Measurements from ENCODE around the gene BMPR1B.

The BMPR1B gene

GRCh38 chr4:95095348-95095974 is 337.7 kb downstream of the BMPR1B start:
- H2AFZ ChIP-seq (ENCODE audit: low read length) = no peak overlapping the region
- no peak for DNase-seq (ENCODE audit: low spot score)
- H3K9me3 ChIP-seq (replicated peaks in 1 of 2; ENCODE audit: control insufficient read depth in 2 of 2, insufficient read depth in 1 of 2, low read depth in 1 of 2, low read length in 2 of 2) = peaks cover 0 to 6% of the 10 kb centered on the region in 2 donors
- H3K18ac ChIP-seq (ENCODE audit: low read length) = no peak overlapping the region
- H3K36me3 ChIP-seq (replicated peaks in 1 of 2; ENCODE audit: control insufficient read depth in 2 of 2, insufficient read depth in 2 of 2, low read length in 2 of 2) = peaks cover 0 to 14% of the 10 kb centered on the region in 2 donors
- H4K8ac ChIP-seq (ENCODE audit: low read depth, low read length) = no peak overlapping the region
- no peak overlapping the region for H3K4ac ChIP-seq (ENCODE audit: low read length)
- no peak overlapping the region for H3K9ac ChIP-seq (ENCODE audit: low read depth, low read length, poor library complexity)
- H3K79me1 ChIP-seq (ENCODE audit: low read depth, low read length) = no peaks in the 10 kb centered on the region
- H3K23ac ChIP-seq (ENCODE audit: low read depth, low read length, poor library complexity) = no peak overlapping the region
- H3K27me3 ChIP-seq (ENCODE audit: control insufficient read depth in 3 of 3, insufficient read depth in 3 of 3, low read depth in 1 of 3, low read length in 3 of 3) = no peaks in the 10 kb centered on the region
- H4K91ac ChIP-seq (ENCODE audit: low read depth, low read length, poor library complexity) = no peak overlapping the region
- peaks cover 0 to 23% of the 10 kb centered on the region in 2 donors for H3K4me1 ChIP-seq (ENCODE audit: control insufficient read depth in 2 of 2, insufficient read depth in 1 of 2, low read depth in 1 of 2, low read length in 2 of 2)
- no peak overlapping the region for H2BK5ac ChIP-seq (ENCODE audit: low read length)
- no peak overlapping the region for H2BK120ac ChIP-seq (ENCODE audit: low read depth, low read length)
- H3K14ac ChIP-seq (ENCODE audit: low read length) = no peak overlapping the region
- no peak overlapping the region for H3K4me2 ChIP-seq (ENCODE audit: insufficient read depth, low read length, poor library complexity, severe bottlenecking)
- WGBS, 2 donors (ENCODE audit: extremely low coverage in 2 of 2, insufficient read length in 2 of 2, insufficient replicate concordance in 1 of 2) = no CpG with 5 or more reads among the region's 1 CpG
- H2BK15ac ChIP-seq (ENCODE audit: low read length) = no peak overlapping the region
- no peak overlapping the region for H3K27ac ChIP-seq (replicated peaks; ENCODE audit: low read length)
- no peak overlapping the region for H3K4me3 ChIP-seq (ENCODE audit: low read length in 2 of 2)
- H2AK5ac ChIP-seq (ENCODE audit: low read depth, low read length) = no peak overlapping the region
- H2BK12ac ChIP-seq (ENCODE audit: low read length) = no peak overlapping the region

GRCh38 chr4:95102162-95102790 is 344.5 kb downstream of the BMPR1B start:
- peaks cover 0 to 6% of the 10 kb centered on the region in 2 donors for H3K9me3 ChIP-seq (replicated peaks in 1 of 2; ENCODE audit: control insufficient read depth in 2 of 2, insufficient read depth in 1 of 2, low read depth in 1 of 2, low read length in 2 of 2)
- H3K4ac ChIP-seq (ENCODE audit: low read length) = no peak overlapping the region
- no peaks in the 10 kb centered on the region for H3K27me3 ChIP-seq (ENCODE audit: control insufficient read depth in 3 of 3, insufficient read depth in 3 of 3, low read depth in 1 of 3, low read length in 3 of 3)
- H2BK15ac ChIP-seq (ENCODE audit: low read length) = no peak overlapping the region
- no peak for DNase-seq (ENCODE audit: low spot score)
- no peak overlapping the region for H2BK120ac ChIP-seq (ENCODE audit: low read depth, low read length)
- no peak overlapping the region for H3K14ac ChIP-seq (ENCODE audit: low read length)
- no peak overlapping the region for H2BK12ac ChIP-seq (ENCODE audit: low read length)
- H3K4me1 ChIP-seq (ENCODE audit: control insufficient read depth in 2 of 2, insufficient read depth in 1 of 2, low read depth in 1 of 2, low read length in 2 of 2) = no peaks in the 10 kb centered on the region
- H2AFZ ChIP-seq (ENCODE audit: low read length) = no peak overlapping the region
- H3K36me3 ChIP-seq (replicated peaks in 1 of 2; ENCODE audit: control insufficient read depth in 2 of 2, insufficient read depth in 2 of 2, low read length in 2 of 2) = peaks cover 0 to 64% of the 10 kb centered on the region in 2 donors
- no CpG with 5 or more reads among the region's 3 CpGs for WGBS, 2 donors (ENCODE audit: extremely low coverage in 2 of 2, insufficient read length in 2 of 2, insufficient replicate concordance in 1 of 2)
- H2BK5ac ChIP-seq (ENCODE audit: low read length) = no peak overlapping the region
- H3K18ac ChIP-seq (ENCODE audit: low read length) = no peak overlapping the region
- H3K9ac ChIP-seq (ENCODE audit: low read depth, low read length, poor library complexity) = no peak overlapping the region
- no peak overlapping the region for H3K27ac ChIP-seq (replicated peaks; ENCODE audit: low read length)
- H3K4me3 ChIP-seq (ENCODE audit: low read length in 2 of 2) = no peak overlapping the region
- H3K23ac ChIP-seq (ENCODE audit: low read depth, low read length, poor library complexity) = no peak overlapping the region
- no peak overlapping the region for H4K8ac ChIP-seq (ENCODE audit: low read depth, low read length)
- no peak overlapping the region for H4K91ac ChIP-seq (ENCODE audit: low read depth, low read length, poor library complexity)
- no peaks in the 10 kb centered on the region for H3K79me1 ChIP-seq (ENCODE audit: low read depth, low read length)
- H3K4me2 ChIP-seq (ENCODE audit: insufficient read depth, low read length, poor library complexity, severe bottlenecking) = no peak overlapping the region
- no peak overlapping the region for H2AK5ac ChIP-seq (ENCODE audit: low read depth, low read length)

GRCh38 chr4:95105112-95105511 is 347.4 kb downstream of the BMPR1B start:
- H2BK15ac ChIP-seq (ENCODE audit: low read length) = no peak overlapping the region
- WGBS, 2 donors (ENCODE audit: extremely low coverage in 2 of 2, insufficient read length in 2 of 2, insufficient replicate concordance in 1 of 2) = no CpG with 5 or more reads among the region's 4 CpGs
- H3K79me1 ChIP-seq (ENCODE audit: low read depth, low read length) = no peaks in the 10 kb centered on the region

GRCh38 chr4:95105983-95106382 is 348.2 kb downstream of the BMPR1B start:
- Histone ChIP-seq H3K9ac (ENCODE audit: low read depth, low read length, poor library complexity) (no peak overlapping the region), H3K4ac (ENCODE audit: low read length) (no peak overlapping the region), H2BK15ac (ENCODE audit: low read length) (no peak overlapping the region), H3K4me2 (ENCODE audit: insufficient read depth, low read length, poor library complexity, severe bottlenecking) (no peak overlapping the region), H4K8ac (ENCODE audit: low read depth, low read length) (no peak overlapping the region), H3K9me3 (replicated peaks in 1 of 2; ENCODE audit: control insufficient read depth in 2 of 2, insufficient read depth in 1 of 2, low read depth in 1 of 2, low read length in 2 of 2) (peaks cover 0 to 4% of the 10 kb centered on the region in 2 donors), H3K27me3 (ENCODE audit: control insufficient read depth in 3 of 3, insufficient read depth in 3 of 3, low read depth in 1 of 3, low read length in 3 of 3) (no peaks in the 10 kb centered on the region), H2AFZ (ENCODE audit: low read length) (no peak overlapping the region), H3K18ac (ENCODE audit: low read length) (no peak overlapping the region), H3K36me3 (replicated peaks in 1 of 2; ENCODE audit: control insufficient read depth in 2 of 2, insufficient read depth in 2 of 2, low read length in 2 of 2) (peaks cover 0 to 83% of the 10 kb centered on the region in 2 donors), H3K27ac (replicated peaks; ENCODE audit: low read length) (no peak overlapping the region), H4K91ac (ENCODE audit: low read depth, low read length, poor library complexity) (no peak overlapping the region), H2BK5ac (ENCODE audit: low read length) (no peak overlapping the region), H3K23ac (ENCODE audit: low read depth, low read length, poor library complexity) (no peak overlapping the region), H3K79me1 (ENCODE audit: low read depth, low read length) (no peaks in the 10 kb centered on the region), H2BK120ac (ENCODE audit: low read depth, low read length) (no peak overlapping the region), H3K4me3 (ENCODE audit: low read length in 2 of 2) (no peak overlapping the region), H2BK12ac (ENCODE audit: low read length) (no peak overlapping the region), H2AK5ac (ENCODE audit: low read depth, low read length) (no peak overlapping the region), H3K14ac (ENCODE audit: low read length) (no peak overlapping the region), H3K4me1 (ENCODE audit: control insufficient read depth in 2 of 2, insufficient read depth in 1 of 2, low read depth in 1 of 2, low read length in 2 of 2) (no peaks in the 10 kb centered on the region)
- no peak for DNase-seq (ENCODE audit: low spot score)
- no CpG with 5 or more reads among the region's 2 CpGs for WGBS, 2 donors (ENCODE audit: extremely low coverage in 2 of 2, insufficient read length in 2 of 2, insufficient replicate concordance in 1 of 2)

More at GRCh38 chr4:95105112-95105511, 347.4 kb downstream of the BMPR1B start:
- DNase-seq (ENCODE audit: low spot score) = no peak
- Histone ChIP-seq H3K4me3 (ENCODE audit: low read length in 2 of 2) (no peak overlapping the region), H3K14ac (ENCODE audit: low read length) (no peak overlapping the region), H2BK120ac (ENCODE audit: low read depth, low read length) (no peak overlapping the region), H2AFZ (ENCODE audit: low read length) (no peak overlapping the region), H4K8ac (ENCODE audit: low read depth, low read length) (no peak overlapping the region), H3K9ac (ENCODE audit: low read depth, low read length, poor library complexity) (no peak overlapping the region), H3K23ac (ENCODE audit: low read depth, low read length, poor library complexity) (no peak overlapping the region), H3K4me2 (ENCODE audit: insufficient read depth, low read length, poor library complexity, severe bottlenecking) (no peak overlapping the region), H2BK5ac (ENCODE audit: low read length) (no peak overlapping the region), H2AK5ac (ENCODE audit: low read depth, low read length) (no peak overlapping the region), H3K27me3 (ENCODE audit: control insufficient read depth in 3 of 3, insufficient read depth in 3 of 3, low read depth in 1 of 3, low read length in 3 of 3) (no peaks in the 10 kb centered on the region), H3K4ac (ENCODE audit: low read length) (no peak overlapping the region), H2BK12ac (ENCODE audit: low read length) (no peak overlapping the region), H3K36me3 (replicated peaks in 1 of 2; ENCODE audit: control insufficient read depth in 2 of 2, insufficient read depth in 2 of 2, low read length in 2 of 2) (peaks cover 0 to 77% of the 10 kb centered on the region in 2 donors), H3K4me1 (ENCODE audit: control insufficient read depth in 2 of 2, insufficient read depth in 1 of 2, low read depth in 1 of 2, low read length in 2 of 2) (no peaks in the 10 kb centered on the region), H3K27ac (replicated peaks; ENCODE audit: low read length) (no peak overlapping the region), H3K18ac (ENCODE audit: low read length) (no peak overlapping the region), H4K91ac (ENCODE audit: low read depth, low read length, poor library complexity) (no peak overlapping the region), H3K9me3 (replicated peaks in 1 of 2; ENCODE audit: control insufficient read depth in 2 of 2, insufficient read depth in 1 of 2, low read depth in 1 of 2, low read length in 2 of 2) (peaks cover 0 to 4% of the 10 kb centered on the region in 2 donors)
